Lung (tissue), 12 donors: ENCODE results near the gene FAM210B. TPM values are rescaled to one million over a fixed set of nuclear protein-coding genes. Genes with fewer than 3 reads are reported as not detected.

Source experiments
- ATAC-seq: fragments of 200-7000 bp; cut with Tn5 transposase; one replicate; pipeline ENCODE4 v1.9.1; 2020; ENCODE audit warnings: moderate number of reproducible peaks; ENCODE audit not compliant: insufficient read depth, low FRiP score
- DNase-seq, 3 donors: peaks; one replicate each; pipeline ENCODE4 v3.0.0-alpha.2; 2013 to 2017
- H3K27ac ChIP-seq, 2 donors: one replicate each; pipeline ENCODE4 v1.5.1; 2013; ENCODE audit warnings: mild to moderate bottlenecking in 2 of 2, moderate library complexity in 2 of 2, control low read depth in 1 of 2, inconsistent platforms in 1 of 2, low read depth in 1 of 2, low read length in 1 of 2
- H3K27me3 ChIP-seq, 3 donors: one replicate each; pipeline ENCODE4 v1.5.1; 2013; ENCODE audit warnings: low read length in 2 of 3; ENCODE audit not compliant: control insufficient read depth in 3 of 3, insufficient read depth in 3 of 3
- H3K36me3 ChIP-seq, 4 donors: one replicate each; pipeline ENCODE4 v1.5.1; 2013; ENCODE audit warnings: low read length in 4 of 4, mild to moderate bottlenecking in 1 of 4, moderate library complexity in 1 of 4; ENCODE audit not compliant: control insufficient read depth in 4 of 4, insufficient read depth in 4 of 4
- H3K4me1 ChIP-seq, 5 donors: one replicate each; pipeline ENCODE4 v1.5.1; 2013; ENCODE audit warnings: low read length in 5 of 5, mild to moderate bottlenecking in 2 of 5, moderate library complexity in 1 of 5; ENCODE audit not compliant: control insufficient read depth in 5 of 5, insufficient read depth in 5 of 5
- H3K4me3 ChIP-seq: one replicate; pipeline ENCODE4 v1.5.1; 2013; ENCODE audit warnings: mild to moderate bottlenecking, control low read depth, moderate library complexity
- H3K9ac ChIP-seq, 2 donors: one replicate each; pipeline ENCODE4 v1.5.1; 2013; ENCODE audit warnings: low read length in 2 of 2, control low read depth in 1 of 2; ENCODE audit not compliant: insufficient read depth in 1 of 2
- H3K9me3 ChIP-seq, 4 donors: one replicate each; pipeline ENCODE4 v1.5.1; 2013; ENCODE audit warnings: low read length in 3 of 4, mild to moderate bottlenecking in 1 of 4, moderate library complexity in 1 of 4; ENCODE audit not compliant: control insufficient read depth in 4 of 4, insufficient read depth in 3 of 4
- WGBS, 2 donors: extraction: QIAGEN DNeasy Blood & Tissue Kit; methylation state at CpG; one replicate each; pipeline ENCODE4 v1.1.7; 2013; 5-methylcytosine and 5-hydroxymethylcytosine counted together
- polyA plus RNA-seq, 2 donors: library from polyadenylated mRNA; stranded (reverse); fragments of 200-250 nt; gene quantifications; one replicate each; pipeline ENCODE4 v1.2.1, GENCODE V29; 2013
- total RNA-seq, 2 donors: library from RNA; depleted of rRNA in 1 of 2; stranded (reverse); fragments of >200 nt in 1 of 2; gene quantifications; one replicate each; pipeline ENCODE4 v1.2.1, GENCODE V29; 2014 to 2021
- TF ChIP-seq, protein P1 (sequence below): IDR thresholded peaks from 2 replicates; pipeline ENCODE4 v1.5.1; 2012; ENCODE audit warnings: mild to moderate bottlenecking; ENCODE audit errors: control extremely low read depth, extremely low read depth
- donor health status: control.
- donor health status: control.
- donor health status: Bipolar disorder and iron deficiency.
- donor health status: healthy.
- donor health status: DM: yes; HTN: yes; CAD: no.

FAM210B gene
- total and polyA plus RNA-seq, 4 donors = 18.7 to 41.7 (median 25.0) TPM

DNA sequence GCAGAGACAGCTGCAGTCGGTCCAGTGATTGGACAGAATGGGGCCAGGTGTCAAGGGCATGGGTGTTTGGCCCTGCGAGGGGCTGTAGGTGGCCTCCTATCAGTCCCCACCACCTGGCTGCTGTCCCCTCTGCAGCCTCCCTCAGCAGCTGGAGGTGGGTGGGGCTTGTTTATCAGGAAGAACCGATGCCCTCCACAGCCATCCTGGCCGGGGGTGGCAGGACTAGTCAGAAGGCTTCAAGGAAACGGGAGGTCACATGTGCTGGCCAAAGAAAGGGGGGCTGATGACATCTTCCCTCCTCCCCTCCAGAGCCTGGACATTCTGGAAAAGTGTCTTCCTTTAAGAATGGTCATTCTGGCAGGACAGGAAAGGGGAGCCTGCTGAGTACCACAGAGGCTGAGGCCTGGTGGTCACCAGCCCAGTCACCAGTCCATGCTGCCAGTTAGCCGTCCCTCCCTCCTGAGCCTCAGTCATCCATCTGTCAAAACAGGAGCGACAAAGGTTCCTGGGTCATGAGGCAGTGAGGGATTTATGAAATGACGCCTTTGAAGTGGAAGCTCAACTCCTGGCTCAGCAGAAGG, 4.1 kb downstream of the FAM210B start:
- Histone ChIP-seq H3K9me3 (no peaks in the 10 kb centered on the region), H3K27me3 (no peaks in the 10 kb centered on the region), H3K4me1 (peaks cover 5 to 17% (median 6%) of the 10 kb centered on the region in 5 donors), H3K4me3 (no peak overlapping the region), H3K27ac (no peak overlapping the region), H3K9ac (no peak overlapping the region), H3K36me3 (peaks cover 4 to 13% (median 11%) of the 10 kb centered on the region in 4 donors)
- DNase-seq (peak in 2 of 3 donors; percentile 17 to 27), ATAC-seq (no peak)
- TF ChIP-seq, protein P1, sequence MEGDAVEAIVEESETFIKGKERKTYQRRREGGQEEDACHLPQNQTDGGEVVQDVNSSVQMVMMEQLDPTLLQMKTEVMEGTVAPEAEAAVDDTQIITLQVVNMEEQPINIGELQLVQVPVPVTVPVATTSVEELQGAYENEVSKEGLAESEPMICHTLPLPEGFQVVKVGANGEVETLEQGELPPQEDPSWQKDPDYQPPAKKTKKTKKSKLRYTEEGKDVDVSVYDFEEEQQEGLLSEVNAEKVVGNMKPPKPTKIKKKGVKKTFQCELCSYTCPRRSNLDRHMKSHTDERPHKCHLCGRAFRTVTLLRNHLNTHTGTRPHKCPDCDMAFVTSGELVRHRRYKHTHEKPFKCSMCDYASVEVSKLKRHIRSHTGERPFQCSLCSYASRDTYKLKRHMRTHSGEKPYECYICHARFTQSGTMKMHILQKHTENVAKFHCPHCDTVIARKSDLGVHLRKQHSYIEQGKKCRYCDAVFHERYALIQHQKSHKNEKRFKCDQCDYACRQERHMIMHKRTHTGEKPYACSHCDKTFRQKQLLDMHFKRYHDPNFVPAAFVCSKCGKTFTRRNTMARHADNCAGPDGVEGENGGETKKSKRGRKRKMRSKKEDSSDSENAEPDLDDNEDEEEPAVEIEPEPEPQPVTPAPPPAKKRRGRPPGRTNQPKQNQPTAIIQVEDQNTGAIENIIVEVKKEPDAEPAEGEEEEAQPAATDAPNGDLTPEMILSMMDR = no peak
- 41 to 56% methylated on average over 8 of the region's 8 CpGs for WGBS, 2 donors

GRCh38 chr20:56363491-56363890, 4.7 kb downstream of the FAM210B start:
- no peak overlapping the region for H3K4me3 ChIP-seq
- TF ChIP-seq, protein P1 = no peak
- ATAC-seq = no peak
- no peak overlapping the region for H3K27ac ChIP-seq
- WGBS, 2 donors = 94 to 99% methylated on average over 6 of the region's 6 CpGs
- H3K9ac ChIP-seq = no peak overlapping the region
- peaks cover 5 to 17% (median 6%) of the 10 kb centered on the region in 5 donors for H3K4me1 ChIP-seq
- H3K9me3 ChIP-seq = no peaks in the 10 kb centered on the region
- DNase-seq = no peak
- no peaks in the 10 kb centered on the region for H3K27me3 ChIP-seq
- peaks cover 4 to 14% (median 11%) of the 10 kb centered on the region in 4 donors for H3K36me3 ChIP-seq

GRCh38 chr20:56368351-56369134, 9.8 kb downstream of the FAM210B start:
- Histone ChIP-seq H3K9me3 (no peaks in the 10 kb centered on the region), H3K27me3 (no peaks in the 10 kb centered on the region), H3K4me3 (no peak overlapping the region), H3K27ac (no peak overlapping the region), H3K36me3 (peaks cover 6 to 19% (median 16%) of the 10 kb centered on the region in 4 donors), H3K4me1 (no peaks in the 10 kb centered on the region), H3K9ac (no peak overlapping the region)
- TF ChIP-seq, protein P1 = no peak
- 86 to 89% methylated on average over 6 of the region's 6 CpGs for WGBS, 2 donors
- ATAC-seq = no peak
- no peak for DNase-seq
